Testis (tissue), 3 donors: ENCODE measurements around the gene HSF2. TPM values are rescaled to one million over a fixed set of nuclear protein-coding genes. Genes with fewer than 3 reads are reported as not detected.

Experiments used
- DNase-seq: peaks from one replicate; pipeline ENCODE4 v3.0.0-alpha.2; 2019
- H3K27ac ChIP-seq, 2 donors: fragments of 200-600 bp; sonication (generic); one replicate each; pipeline ENCODE4 v1.5.1; 2019
- H3K27me3 ChIP-seq: fragments of 200-600 bp; sonication (generic); one replicate; pipeline ENCODE4 v1.5.1; 2019
- H3K36me3 ChIP-seq: fragments of 200-600 bp; sonication (generic); one replicate; pipeline ENCODE4 v1.5.1; 2017; ENCODE audit warnings: low read depth; ENCODE audit errors: missing control alignments
- H3K4me1 ChIP-seq: fragments of 200-600 bp; sonication (generic); one replicate; pipeline ENCODE4 v1.5.1; 2019
- H3K4me3 ChIP-seq, 2 donors: fragments of 200-600 bp; sonication (generic); one replicate each; pipeline ENCODE4 v1.5.1; 2017 to 2019
- H3K9me3 ChIP-seq: fragments of 200-600 bp; sonication (generic); one replicate; pipeline ENCODE4 v1.5.1; 2017
- CTCF ChIP-seq, 3 experiments: fragments of 450-650 bp in 2 of 3; fragments of 200-600 bp in 1 of 3; sonication (generic) in 1 of 3; IDR thresholded peaks; one replicate each; pipeline ENCODE4 v1.5.1; 2016 to 2019; ENCODE audit warnings: antibody characterized with exemption in 3 of 3, mild to moderate bottlenecking in 2 of 3, moderate library complexity in 1 of 3
- POLR2A ChIP-seq: fragments of 450-650 bp; IDR thresholded peaks from one replicate; pipeline ENCODE4 v1.6.1; 2017; ENCODE audit warnings: antibody characterized with exemption, mild to moderate bottlenecking, moderate library complexity
- whole genome bisulfite sequencing, 2 donors: methylation state at CpG; one replicate each; pipeline ENCODE4 v1.1.5; 2018; 5-methylcytosine and 5-hydroxymethylcytosine counted together
- intact Hi-C: fragments of 100-400 bp; cut with DNase I; formaldehyde crosslinking; loops from one replicate; pipeline ENCODE4 v1.15.1; 2023; ENCODE audit warnings: low total_unique reads
- polyA plus RNA-seq: library from polyadenylated mRNA; stranded (reverse); fragments of 350-450 nt; fragmentation: Illumina TruSeq; extraction: RNeasy Lipid Tissue Mini Kit (QIAGEN cat#74804); gene quantifications from one replicate; pipeline ENCODE4 v1.2.3, GENCODE V29; 2014; ENCODE audit warnings: low read depth, low replicate concordance; ENCODE audit not compliant: insufficient read depth
- total RNA-seq, 2 donors: library from RNA; depleted of rRNA; stranded (reverse); fragments of >200 nt; gene quantifications; one replicate each; pipeline ENCODE4 v1.2.3, GENCODE V29; 2016

Gene HSF2
- total and polyA plus RNA-seq, 3 donors from 2014 or later, result 45.1 to 96.2 (median 96.1) TPM

GRCh38 chr6:122422614-122423267, 23.3 kb downstream of the HSF2 start:
- Histone ChIP-seq H3K9me3 (no peaks in the 10 kb centered on the region), H3K27ac (no peak overlapping the region), H3K4me3 (no peak overlapping the region), H3K4me1 (no peaks in the 10 kb centered on the region), H3K36me3 (no peaks in the 10 kb centered on the region), H3K27me3 (no peaks in the 10 kb centered on the region)
- no peak for DNase-seq
- intact Hi-C loops, result no loop called here
- TF ChIP-seq CTCF (IDR thresholded peaks at IDR 0.05), result no peak
- TF ChIP-seq POLR2A, result no peak
- WGBS, 2 donors, result 96 to 100% methylated on average over 1 of the region's 1 CpG

- no peak overlapping the region for H3K27ac ChIP-seq
- WGBS, 2 donors, result 93 to 95% methylated on average over 1 of the region's 1 CpG
- H3K4me3 ChIP-seq, result no peak overlapping the region
- H3K36me3 ChIP-seq, result no peaks in the 10 kb centered on the region
- H3K4me1 ChIP-seq, result no peaks in the 10 kb centered on the region
- no peak for DNase-seq
- H3K9me3 ChIP-seq, result no peaks in the 10 kb centered on the region
- intact Hi-C loops, result no loop called here
- no peak for TF ChIP-seq CTCF (IDR thresholded peaks at IDR 0.05)
- no peak for TF ChIP-seq POLR2A
- H3K27me3 ChIP-seq, result no peaks in the 10 kb centered on the region
Measured at GRCh38 chr6:122423734-122424133, 24.3 kb downstream of the HSF2 start.

GRCh38 chr6:122426597-122426996, 27.1 kb downstream of the HSF2 start:
- WGBS, 2 donors, result 96 to 97% methylated on average over 3 of the region's 3 CpGs

GRCh38 chr6:122428781-122429180, 29.3 kb downstream of the HSF2 start:
- H3K27ac ChIP-seq, result no peak overlapping the region
- no peaks in the 10 kb centered on the region for H3K4me1 ChIP-seq
- TF ChIP-seq POLR2A (no peak), CTCF (IDR thresholded peaks at IDR 0.05) (no peak)
- WGBS, 2 donors, result 83 to 98% methylated on average over 1 of the region's 1 CpG
- DNase-seq, result no peak
- no peak overlapping the region for H3K4me3 ChIP-seq
- no peaks in the 10 kb centered on the region for H3K9me3 ChIP-seq
- no peaks in the 10 kb centered on the region for H3K36me3 ChIP-seq
- intact Hi-C loops, result no loop called here
- H3K27me3 ChIP-seq, result no peaks in the 10 kb centered on the region

More at GRCh38 chr6:122426597-122426996, 27.1 kb downstream of the HSF2 start:
- Histone ChIP-seq H3K4me1 (no peaks in the 10 kb centered on the region), H3K36me3 (no peaks in the 10 kb centered on the region), H3K27me3 (no peaks in the 10 kb centered on the region), H3K9me3 (no peaks in the 10 kb centered on the region), H3K27ac (no peak overlapping the region), H3K4me3 (no peak overlapping the region)
- TF ChIP-seq POLR2A (no peak), CTCF (IDR thresholded peaks at IDR 0.05) (no peak)
- intact Hi-C loops, result no loop called here
- DNase-seq, result no peak

GRCh38 chr6:122429323-122429722, 29.9 kb downstream of the HSF2 start:
- Histone ChIP-seq H3K36me3 (no peaks in the 10 kb centered on the region), H3K27me3 (no peaks in the 10 kb centered on the region), H3K4me1 (no peaks in the 10 kb centered on the region), H3K9me3 (no peaks in the 10 kb centered on the region), H3K27ac (no peak overlapping the region), H3K4me3 (no peak overlapping the region)
- TF ChIP-seq CTCF (IDR thresholded peaks at IDR 0.05) (no peak), POLR2A (no peak)
- intact Hi-C loops, result no loop called here
- DNase-seq, result no peak
